Measurements from ENCODE around the gene SEMA5A. TPM values are rescaled to one million over a fixed set of nuclear protein-coding genes. Genes with fewer than 3 reads are reported as not detected.

SEMA5A gene
- total RNA-seq, 1 donor: 42.3 TPM

DNA sequence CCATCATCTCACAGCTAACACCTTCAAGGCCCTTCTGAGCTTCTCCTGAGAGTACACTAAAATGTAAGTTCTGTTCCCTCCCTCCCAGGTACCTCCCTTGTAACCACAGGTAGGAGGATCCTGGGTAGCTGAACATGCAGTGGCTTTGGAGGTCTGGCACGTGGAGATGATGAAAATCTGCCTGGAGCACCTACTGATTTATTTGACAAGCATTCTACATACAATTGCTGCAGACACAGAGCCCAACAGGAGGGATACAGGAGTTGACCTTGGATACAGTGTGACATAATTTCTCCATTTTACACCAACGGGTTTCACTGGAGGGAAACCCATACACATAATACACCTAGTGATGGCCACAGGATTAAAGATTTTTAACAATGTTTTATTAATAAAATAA is 478.7 kb downstream of the SEMA5A start:
- no peak overlapping the region for H3K27ac ChIP-seq (ENCODE audit: low read depth, low read length)
- TF ChIP-seq, protein P1, sequence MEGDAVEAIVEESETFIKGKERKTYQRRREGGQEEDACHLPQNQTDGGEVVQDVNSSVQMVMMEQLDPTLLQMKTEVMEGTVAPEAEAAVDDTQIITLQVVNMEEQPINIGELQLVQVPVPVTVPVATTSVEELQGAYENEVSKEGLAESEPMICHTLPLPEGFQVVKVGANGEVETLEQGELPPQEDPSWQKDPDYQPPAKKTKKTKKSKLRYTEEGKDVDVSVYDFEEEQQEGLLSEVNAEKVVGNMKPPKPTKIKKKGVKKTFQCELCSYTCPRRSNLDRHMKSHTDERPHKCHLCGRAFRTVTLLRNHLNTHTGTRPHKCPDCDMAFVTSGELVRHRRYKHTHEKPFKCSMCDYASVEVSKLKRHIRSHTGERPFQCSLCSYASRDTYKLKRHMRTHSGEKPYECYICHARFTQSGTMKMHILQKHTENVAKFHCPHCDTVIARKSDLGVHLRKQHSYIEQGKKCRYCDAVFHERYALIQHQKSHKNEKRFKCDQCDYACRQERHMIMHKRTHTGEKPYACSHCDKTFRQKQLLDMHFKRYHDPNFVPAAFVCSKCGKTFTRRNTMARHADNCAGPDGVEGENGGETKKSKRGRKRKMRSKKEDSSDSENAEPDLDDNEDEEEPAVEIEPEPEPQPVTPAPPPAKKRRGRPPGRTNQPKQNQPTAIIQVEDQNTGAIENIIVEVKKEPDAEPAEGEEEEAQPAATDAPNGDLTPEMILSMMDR (IDR thresholded peaks at IDR 0.05; ENCODE audit: extremely low read depth, low read depth, low read length): no peak
- H4K20me1 ChIP-seq (ENCODE audit: insufficient read depth, low read length): no peaks in the 10 kb centered on the region
- peaks cover 2% of the 10 kb centered on the region for H3K4me1 ChIP-seq (ENCODE audit: insufficient read depth, low read length)
- no peak overlapping the region for H3K4me2 ChIP-seq (ENCODE audit: insufficient read depth, low read length)
- no peaks in the 10 kb centered on the region for H3K9me3 ChIP-seq (ENCODE audit: low read depth, low read length)
- no peak for DNase-seq (ENCODE audit: insufficient read length, low spot score, missing footprints)
- H3K27me3 ChIP-seq (ENCODE audit: insufficient read depth, low read length): no peaks in the 10 kb centered on the region
- H3K79me2 ChIP-seq (ENCODE audit: insufficient read depth, low read length): no peaks in the 10 kb centered on the region
- no peaks in the 10 kb centered on the region for H3K36me3 ChIP-seq (ENCODE audit: insufficient read depth, low read length)
- no peak overlapping the region for H3K4me3 ChIP-seq (ENCODE audit: insufficient read depth, low read length)
- H2AFZ ChIP-seq (ENCODE audit: low read length): no peak overlapping the region

DNA sequence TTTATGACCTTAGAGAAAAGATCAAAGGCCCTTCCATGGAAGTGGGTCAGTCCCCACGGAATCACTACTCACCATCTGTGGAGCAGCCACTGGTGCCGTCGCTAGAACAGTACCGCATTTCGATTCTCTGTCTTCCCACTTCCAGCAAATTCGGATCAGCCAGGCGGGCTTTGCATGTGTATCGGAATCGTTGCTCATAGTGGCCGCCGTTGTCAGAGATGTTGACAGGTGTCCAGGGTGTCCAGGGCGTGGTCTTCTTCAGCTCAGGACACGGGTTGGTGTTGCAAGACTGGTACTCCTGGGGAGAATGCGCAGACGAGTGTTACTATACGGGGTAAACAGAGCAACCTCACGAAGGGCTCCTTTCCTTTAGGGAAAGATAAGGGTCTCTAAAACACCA is 479.5 kb downstream of the SEMA5A start:
- Histone ChIP-seq H3K4me2 (ENCODE audit: insufficient read depth, low read length) (no peak overlapping the region), H3K27me3 (ENCODE audit: insufficient read depth, low read length) (no peaks in the 10 kb centered on the region), H3K4me3 (ENCODE audit: insufficient read depth, low read length) (no peak overlapping the region), H3K4me1 (ENCODE audit: insufficient read depth, low read length) (peaks cover 2% of the 10 kb centered on the region), H3K36me3 (ENCODE audit: insufficient read depth, low read length) (no peaks in the 10 kb centered on the region), H3K9me3 (ENCODE audit: low read depth, low read length) (no peaks in the 10 kb centered on the region), H4K20me1 (ENCODE audit: insufficient read depth, low read length) (no peaks in the 10 kb centered on the region), H2AFZ (ENCODE audit: low read length) (no peak overlapping the region), H3K79me2 (ENCODE audit: insufficient read depth, low read length) (no peaks in the 10 kb centered on the region), H3K27ac (ENCODE audit: low read depth, low read length) (no peak overlapping the region)
- DNase-seq (ENCODE audit: insufficient read length, low spot score, missing footprints): no peak
- TF ChIP-seq, protein P1 (IDR thresholded peaks at IDR 0.05; ENCODE audit: extremely low read depth, low read depth, low read length): no peak

DNA sequence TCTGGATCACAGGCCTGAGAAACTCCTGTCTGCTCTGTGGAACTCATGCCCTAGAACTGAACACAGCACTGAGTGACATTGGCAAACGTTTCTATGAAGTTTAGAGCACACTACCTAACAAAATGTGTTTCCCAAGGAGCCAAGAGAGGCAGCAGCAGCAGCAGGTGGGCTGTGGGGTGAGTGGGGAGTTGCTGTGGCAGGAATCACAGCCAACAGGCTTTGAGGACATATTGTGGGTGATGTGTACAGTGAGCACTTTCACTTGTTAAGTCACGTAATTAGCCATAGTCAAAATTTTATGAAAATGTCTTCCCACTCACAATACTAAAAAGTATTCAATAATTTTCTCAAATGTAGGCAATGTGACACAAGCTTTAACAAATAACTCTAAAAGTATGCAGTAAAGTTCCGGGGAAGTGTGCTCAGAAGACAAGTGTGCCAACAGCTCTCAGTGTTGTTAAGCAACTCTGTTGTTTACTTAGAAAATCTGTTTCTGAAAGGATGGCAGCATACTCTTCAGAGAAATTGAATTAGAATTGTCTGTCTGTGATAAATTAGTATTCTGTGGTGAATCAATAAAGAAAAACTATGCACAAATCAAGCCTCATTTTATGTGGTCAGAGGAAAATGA is 482.1 kb downstream of the SEMA5A start:
- H2AFZ ChIP-seq (ENCODE audit: low read length): peak overlapping the region; percentile 16
- no peak for DNase-seq (ENCODE audit: insufficient read length, low spot score, missing footprints)
- no peak overlapping the region for H3K4me3 ChIP-seq (ENCODE audit: insufficient read depth, low read length)
- no peaks in the 10 kb centered on the region for H3K79me2 ChIP-seq (ENCODE audit: insufficient read depth, low read length)
- H3K4me1 ChIP-seq (ENCODE audit: insufficient read depth, low read length): peaks cover 22% of the 10 kb centered on the region
- no peaks in the 10 kb centered on the region for H4K20me1 ChIP-seq (ENCODE audit: insufficient read depth, low read length)
- H3K27me3 ChIP-seq (ENCODE audit: insufficient read depth, low read length): no peaks in the 10 kb centered on the region
- H3K9me3 ChIP-seq (ENCODE audit: low read depth, low read length): no peaks in the 10 kb centered on the region
- TF ChIP-seq, protein P1 (IDR thresholded peaks at IDR 0.05; ENCODE audit: extremely low read depth, low read depth, low read length): no peak
- H3K27ac ChIP-seq (ENCODE audit: low read depth, low read length): peak overlapping the region; percentile 38
- H3K4me2 ChIP-seq (ENCODE audit: insufficient read depth, low read length): no peak overlapping the region
- no peaks in the 10 kb centered on the region for H3K36me3 ChIP-seq (ENCODE audit: insufficient read depth, low read length)

DNA sequence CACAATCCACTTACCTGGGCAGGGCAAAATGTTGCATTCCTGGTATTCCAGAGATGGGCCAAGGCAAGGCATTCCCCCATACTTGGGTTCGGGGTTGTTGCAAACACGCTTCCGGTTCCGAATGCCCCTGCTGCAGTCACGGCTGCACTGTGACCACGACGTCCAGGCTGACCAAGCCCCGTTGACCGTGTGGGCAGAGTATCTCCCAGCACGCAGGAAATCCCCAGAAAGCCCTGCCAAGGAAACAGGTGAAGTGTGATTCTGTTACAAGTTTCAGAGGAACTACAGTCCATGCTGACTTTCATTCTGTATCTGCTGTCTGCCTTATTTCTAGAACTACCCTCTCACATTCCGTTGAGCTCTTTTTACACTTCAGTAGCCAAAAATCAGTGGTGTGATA is 483.0 kb downstream of the SEMA5A start:
- no peak overlapping the region for H3K4me2 ChIP-seq (ENCODE audit: insufficient read depth, low read length)
- no peaks in the 10 kb centered on the region for H3K9me3 ChIP-seq (ENCODE audit: low read depth, low read length)
- no peak overlapping the region for H2AFZ ChIP-seq (ENCODE audit: low read length)
- peaks cover 31% of the 10 kb centered on the region for H3K4me1 ChIP-seq (ENCODE audit: insufficient read depth, low read length)
- no peaks in the 10 kb centered on the region for H3K27me3 ChIP-seq (ENCODE audit: insufficient read depth, low read length)
- no peaks in the 10 kb centered on the region for H4K20me1 ChIP-seq (ENCODE audit: insufficient read depth, low read length)
- TF ChIP-seq, protein P1 (IDR thresholded peaks at IDR 0.05; ENCODE audit: extremely low read depth, low read depth, low read length): no peak
- H3K27ac ChIP-seq (ENCODE audit: low read depth, low read length): no peak overlapping the region
- no peak overlapping the region for H3K4me3 ChIP-seq (ENCODE audit: insufficient read depth, low read length)
- H3K79me2 ChIP-seq (ENCODE audit: insufficient read depth, low read length): no peaks in the 10 kb centered on the region
- H3K36me3 ChIP-seq (ENCODE audit: insufficient read depth, low read length): no peaks in the 10 kb centered on the region
- DNase-seq (ENCODE audit: insufficient read length, low spot score, missing footprints): no peak

All from osteoblast (primary cell).